GM19193 (cell line): ENCODE results near the gene IFT122.

Experiments used
- POLR2A ChIP-seq: IDR thresholded peaks from 4 replicates; pipeline ENCODE4 v1.6.1; 2011; ENCODE audit not compliant: insufficient read depth, insufficient read length; ENCODE audit errors: extremely low read depth

Gene IFT122

DNA sequence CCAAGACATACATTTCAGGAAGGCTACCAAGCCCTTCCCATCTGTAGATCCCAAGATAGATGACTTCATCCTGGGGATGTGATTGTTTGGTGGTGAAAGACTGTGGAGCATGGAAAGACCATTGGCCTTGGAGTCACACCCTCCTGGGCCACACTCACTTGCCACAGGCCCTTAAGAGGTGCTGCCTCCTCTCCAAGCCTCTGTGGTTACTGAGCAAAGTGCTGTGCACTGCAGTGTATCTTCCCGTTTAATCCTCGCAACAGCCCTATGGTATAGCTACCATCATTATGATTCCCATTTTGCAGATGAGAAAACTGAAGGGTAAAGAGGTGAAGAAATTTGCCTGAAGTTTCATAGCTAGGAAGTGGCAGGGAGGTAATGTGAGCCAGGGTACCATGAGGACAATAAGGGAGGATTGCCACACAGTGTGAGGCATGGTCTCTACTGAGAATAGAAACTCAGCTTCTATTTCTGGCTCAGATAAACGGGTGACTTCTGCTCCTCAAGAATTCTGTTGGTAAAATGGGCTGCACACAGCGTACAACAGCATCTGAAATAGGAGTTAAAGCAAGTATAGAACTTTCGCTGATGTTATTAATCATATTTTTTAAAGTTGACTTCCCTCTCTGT, 64.6 kb downstream of the IFT122 start:
- TF ChIP-seq POLR2A = no peak

DNA sequence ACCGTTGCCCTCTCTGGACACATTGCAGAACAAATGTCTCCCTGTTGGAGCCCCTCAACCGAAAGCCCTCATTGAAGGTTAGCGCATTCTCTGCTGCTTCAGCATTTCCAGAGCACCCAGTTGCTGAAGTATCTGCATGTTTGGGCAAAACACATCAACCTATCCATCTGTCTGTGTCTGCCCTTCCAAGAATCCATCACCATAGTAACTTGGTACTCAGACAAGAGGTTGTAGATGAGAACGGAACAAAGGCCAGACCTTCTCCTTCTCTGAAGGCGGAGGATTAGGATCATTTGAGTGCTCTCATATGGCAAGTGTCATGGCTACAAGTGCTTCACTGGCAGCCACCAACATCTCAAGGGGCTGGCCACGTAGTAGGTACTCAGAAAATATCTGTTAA, 65.3 kb downstream of the IFT122 start:
- TF ChIP-seq POLR2A = no peak

DNA sequence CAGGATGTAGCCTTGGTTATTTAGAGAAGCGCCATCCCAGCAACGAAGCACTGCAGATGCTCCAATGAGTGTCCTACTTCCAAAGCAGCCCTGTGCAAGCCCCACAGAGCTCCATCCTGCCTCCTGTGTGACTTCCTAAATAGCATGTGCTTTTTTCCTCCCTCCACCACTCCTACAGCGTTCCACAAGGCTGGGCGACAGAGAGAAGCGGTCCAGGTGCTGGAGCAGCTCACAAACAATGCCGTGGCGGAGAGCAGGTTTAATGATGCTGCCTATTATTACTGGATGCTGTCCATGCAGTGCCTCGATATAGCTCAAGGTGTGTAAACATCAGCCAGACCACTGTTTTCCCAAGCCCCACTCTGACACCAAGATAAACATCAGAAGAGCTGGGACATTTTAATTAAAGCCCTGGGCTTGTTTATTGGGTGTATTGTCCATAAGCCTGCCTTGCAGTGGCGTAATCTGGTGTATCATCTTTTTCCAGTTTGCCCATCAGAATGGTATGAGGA, 66.3 kb downstream of the IFT122 start:
- no peak for TF ChIP-seq POLR2A

DNA sequence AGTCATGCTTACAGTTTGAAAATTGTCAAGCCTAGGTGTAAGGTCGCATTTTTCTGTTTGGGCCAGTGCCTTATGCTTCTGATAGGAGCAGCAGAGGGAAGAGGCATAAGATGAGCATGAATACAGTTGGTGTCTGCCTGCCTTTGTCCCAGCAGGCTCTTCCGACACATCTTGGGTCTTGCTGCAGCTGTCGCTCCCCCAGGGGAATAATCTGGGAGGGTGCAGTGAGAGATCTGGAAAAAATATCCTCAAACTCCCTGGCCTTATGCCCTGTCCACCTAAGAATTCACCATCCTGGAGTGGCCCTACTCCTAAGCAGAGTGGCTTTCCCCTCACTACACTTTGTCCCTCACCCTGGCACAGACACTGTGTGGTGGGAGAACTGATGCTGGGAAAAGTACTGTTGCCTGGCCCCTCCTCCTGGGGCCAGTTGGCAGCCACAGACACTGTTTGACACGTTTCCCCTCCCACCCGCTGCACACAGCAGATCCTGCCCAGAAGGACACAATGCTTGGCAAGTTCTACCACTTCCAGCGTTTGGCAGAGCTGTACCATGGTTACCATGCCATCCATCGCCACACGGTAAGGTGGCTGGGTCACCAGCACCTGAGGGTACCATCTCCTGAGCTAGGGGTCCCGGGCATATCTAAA, 67.3 kb downstream of the IFT122 start:
- TF ChIP-seq POLR2A = no peak

DNA sequence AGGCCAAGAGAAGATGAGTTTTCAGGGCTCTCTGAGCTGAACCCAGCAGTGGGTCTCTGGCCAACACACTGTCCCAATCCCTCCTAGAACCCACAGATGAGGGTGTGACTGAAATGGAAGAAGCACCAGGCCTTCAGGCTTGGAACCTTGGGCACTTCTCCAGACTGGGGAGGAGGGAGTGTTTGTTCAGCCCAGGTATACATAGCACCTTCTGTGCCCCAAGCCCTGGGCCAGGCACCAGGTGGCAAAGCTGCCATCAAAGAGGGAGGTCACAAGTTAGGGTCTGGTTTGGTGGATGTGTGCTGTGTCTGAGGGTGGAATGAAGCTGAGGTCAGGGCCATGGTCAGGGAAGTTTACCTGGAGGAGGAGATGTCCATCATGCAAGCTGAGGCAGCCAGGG, 72.6 kb downstream of the IFT122 start:
- TF ChIP-seq POLR2A = no peak

DNA sequence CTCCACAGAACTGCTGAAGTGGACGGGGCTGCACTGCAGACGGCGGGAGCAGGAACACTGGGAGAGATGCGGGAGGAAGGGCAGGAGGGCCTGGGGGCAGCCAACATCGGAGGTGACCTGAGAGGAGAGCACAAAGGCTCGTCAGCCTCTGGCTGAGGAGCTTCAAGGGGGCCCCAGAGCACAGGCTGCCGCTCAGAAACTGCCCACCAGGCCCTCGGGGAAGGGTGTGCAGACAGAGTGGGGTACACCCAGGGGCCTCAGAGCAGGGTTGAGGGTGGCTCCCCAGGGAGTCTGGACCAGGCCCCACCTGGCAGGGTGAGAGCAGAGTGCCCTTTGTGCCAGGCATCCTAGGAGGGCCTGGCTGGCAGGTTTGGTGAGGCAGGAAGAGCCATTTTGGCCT, 73.7 kb downstream of the IFT122 start:
- no peak for TF ChIP-seq POLR2A

DNA sequence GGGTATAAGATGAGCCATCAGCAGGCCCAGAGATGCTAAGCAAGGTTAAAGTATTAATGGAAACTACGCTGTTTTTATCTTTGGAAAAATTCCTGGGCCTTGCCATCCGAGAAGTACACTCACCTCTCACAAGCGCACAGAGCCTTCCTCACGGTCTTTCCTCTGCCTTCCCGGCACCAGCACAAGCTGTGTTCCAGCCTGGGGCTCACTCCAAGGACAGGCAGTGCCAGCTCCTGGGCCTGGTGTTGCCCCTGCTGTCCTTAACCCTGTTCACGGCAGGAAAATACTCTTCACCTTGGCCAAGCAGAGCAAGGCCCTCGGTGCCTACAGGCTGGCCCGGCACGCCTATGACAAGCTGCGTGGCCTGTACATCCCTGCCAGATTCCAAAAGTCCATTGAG, 74.1 kb downstream of the IFT122 start:
- no peak for TF ChIP-seq POLR2A

DNA sequence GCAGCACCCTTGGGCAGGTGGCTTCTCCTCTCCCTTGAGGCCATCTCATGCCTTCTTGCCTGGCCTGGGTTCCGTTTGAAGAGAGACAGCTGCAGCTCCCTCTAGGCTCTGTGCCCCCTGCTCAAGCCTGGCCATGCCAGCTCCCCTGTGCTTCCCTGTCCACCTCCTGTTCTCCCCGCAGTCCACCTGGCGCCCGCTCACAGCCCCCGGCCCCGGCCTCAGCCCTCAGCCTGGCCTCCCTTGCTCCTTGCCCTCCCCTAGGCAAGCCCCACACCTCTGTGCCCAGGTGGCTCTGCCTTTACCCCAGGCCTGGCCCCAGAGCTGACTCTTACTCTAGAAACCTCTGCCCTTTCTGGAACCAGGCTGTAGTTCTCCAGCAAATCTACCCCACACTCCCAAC, 74.5 kb downstream of the IFT122 start:
- TF ChIP-seq POLR2A = no peak

DNA sequence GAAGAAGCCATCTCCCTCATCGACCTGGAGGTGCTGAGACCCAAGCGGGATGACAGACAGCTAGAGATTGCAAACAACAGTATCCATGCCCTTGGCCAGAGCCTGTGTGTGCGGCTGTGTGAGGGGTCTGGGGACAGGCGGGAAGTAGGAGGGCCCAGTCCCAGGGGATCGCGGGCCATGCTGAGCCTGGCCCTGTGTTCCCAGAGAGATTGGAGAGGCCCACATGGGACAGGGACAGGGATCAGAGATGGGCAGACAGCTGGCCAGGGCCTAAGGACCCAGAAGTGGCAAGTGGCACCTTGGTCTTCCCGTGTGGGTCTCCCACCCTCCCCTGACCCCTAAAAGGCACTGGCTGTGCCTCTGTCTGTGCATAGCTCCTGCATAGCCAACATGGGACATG, 77.5 kb downstream of the IFT122 start:
- TF ChIP-seq POLR2A = no peak

DNA sequence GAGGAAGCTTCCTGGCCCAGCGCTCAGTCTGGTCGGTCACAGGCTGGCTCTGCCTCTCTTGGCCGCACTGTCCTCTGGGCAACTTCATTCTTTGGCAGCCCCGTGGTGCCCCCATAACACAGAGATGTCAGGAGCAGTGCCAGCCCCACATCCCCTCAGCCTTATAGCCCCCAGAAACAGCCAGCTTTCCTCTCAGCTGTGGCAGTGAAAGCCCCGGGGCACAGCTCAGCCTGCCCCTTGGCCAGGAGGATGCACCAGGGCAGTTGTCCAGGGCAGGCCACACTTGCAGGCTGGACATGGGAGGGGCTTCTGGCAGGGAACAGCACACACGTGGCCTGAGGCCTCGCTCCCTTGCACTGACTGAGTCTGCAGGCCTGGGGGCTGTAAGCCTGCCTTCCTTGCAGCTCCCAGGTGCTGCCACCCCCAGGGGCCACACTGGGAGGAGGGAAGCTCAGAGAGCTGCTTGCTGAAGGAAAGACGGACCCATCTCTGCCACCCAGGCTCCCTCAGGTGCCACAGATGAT, 78.1 kb downstream of the IFT122 start:
- no peak for TF ChIP-seq POLR2A

DNA sequence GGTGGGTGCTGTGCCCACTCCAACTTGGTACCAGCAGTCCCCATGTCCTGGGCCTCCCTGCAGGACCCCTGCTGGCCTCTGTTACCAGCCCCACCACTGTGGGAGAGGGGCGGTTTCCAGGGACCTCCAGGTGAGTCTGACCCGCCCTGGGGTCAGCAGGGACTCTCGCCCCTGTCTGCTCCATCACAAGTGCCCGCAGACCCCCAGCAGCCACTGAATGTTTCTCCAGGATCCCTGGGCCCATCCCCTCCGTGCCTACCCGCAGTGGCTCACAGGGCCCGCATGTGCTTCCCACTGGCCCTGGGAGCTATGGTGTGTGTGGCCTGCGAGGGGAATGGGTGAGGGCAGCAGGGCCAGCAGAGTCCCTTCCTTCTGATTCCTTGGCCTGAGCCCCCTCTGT, 78.6 kb downstream of the IFT122 start:
- no peak for TF ChIP-seq POLR2A

DNA sequence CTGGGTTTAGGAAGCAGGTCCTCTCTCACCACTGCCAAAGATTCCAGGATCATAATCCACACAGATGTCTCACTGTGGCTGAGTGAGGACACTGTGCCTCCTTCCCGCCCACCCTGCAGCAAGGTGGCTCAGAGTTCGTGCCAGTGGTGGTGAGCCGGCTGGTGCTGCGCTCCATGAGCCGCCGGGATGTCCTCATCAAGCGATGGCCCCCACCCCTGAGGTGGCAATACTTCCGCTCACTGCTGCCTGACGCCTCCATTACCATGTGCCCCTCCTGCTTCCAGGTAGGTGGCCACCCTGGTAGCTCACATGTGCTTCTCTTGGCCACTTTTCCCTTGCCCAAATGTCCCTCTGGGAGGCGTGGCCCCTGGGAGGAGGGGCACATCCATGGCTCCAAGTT, 79.4 kb downstream of the IFT122 start:
- no peak for TF ChIP-seq POLR2A

DNA sequence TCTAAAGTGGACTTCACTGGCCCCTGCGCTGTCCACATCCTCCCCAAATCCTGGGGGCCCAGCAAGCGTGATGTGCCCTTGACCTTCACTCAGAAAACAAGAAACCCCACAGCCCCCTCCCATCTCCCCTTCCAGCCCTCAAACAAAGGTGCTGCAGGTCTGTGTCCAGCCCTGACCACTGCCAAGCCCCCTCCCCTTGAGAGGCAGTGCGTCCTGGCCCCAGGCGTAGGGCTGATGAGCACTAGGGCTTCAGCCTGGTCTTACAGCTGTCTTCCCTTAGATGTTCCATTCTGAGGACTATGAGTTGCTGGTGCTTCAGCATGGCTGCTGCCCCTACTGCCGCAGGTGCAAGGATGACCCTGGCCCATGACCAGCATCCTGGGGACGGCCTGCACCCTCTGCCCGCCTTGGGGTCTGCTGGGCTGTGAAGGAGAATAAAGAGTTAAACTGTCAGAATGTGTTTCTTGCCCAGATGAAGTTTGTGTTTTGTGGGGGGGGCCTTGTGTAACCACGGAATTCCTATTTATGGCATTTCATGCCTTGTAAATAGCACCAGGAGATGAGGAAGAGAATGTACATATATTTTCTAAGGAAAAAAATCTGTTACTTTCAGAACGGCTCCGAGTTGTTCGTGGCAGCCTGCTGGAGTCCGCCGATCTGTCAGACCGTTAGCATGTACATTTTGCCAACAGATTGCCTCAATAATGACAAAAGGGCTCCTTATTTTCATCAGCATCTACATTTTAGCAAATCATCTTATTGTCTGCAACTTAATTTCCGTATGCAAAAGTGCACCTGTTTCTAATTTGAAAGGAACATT, 80.1 kb downstream of the IFT122 start:
- no peak for TF ChIP-seq POLR2A

DNA sequence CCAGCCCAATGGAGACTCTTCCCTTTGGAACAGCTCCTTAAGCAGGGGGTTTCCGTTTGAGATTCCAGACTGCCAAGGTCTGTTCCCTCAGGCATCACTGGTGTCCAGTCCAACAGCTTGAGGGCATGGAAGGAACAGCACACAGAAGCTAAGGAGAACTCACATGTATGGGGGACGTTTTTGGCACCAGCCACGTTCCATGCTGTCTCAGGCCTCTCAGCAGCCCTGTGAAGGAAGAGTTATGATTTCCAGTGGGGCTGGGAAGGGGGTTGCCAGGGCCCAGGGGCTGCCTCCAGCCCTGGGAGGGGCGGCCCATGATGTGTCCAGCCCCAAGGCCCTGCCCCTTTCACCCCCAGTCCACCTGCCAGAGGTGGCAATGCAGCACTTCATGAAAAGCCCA, 80.9 kb downstream of the IFT122 start:
- TF ChIP-seq POLR2A = no peak

DNA sequence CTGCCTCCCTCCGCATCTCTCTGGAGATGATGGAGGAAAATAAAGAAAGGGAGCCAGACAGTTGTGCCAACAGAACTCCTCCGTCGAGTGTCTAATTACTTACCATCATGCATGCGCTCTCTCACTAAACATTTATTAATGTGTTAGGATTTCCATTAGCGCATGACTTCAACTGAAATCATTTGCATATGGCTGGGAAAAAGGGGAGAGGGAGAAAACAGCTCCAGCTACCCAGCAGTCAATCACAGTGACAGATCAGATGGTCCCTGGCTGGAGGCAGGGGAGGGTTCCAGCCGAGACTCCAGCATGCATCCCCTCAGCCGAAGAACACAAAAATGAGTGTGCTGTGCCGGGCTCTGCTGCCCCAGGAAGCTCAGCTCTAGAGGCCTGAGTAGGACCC, 81.6 kb downstream of the IFT122 start:
- TF ChIP-seq POLR2A = no peak
